ENCODE measurements around the gene CSNK1A1.
"Not testable (repeated sequence)": the region's sequence is repeated elsewhere in the genome, so short reads cannot be mapped to it uniquely, and the experiment has no call there.

The CSNK1A1 gene

DNA sequence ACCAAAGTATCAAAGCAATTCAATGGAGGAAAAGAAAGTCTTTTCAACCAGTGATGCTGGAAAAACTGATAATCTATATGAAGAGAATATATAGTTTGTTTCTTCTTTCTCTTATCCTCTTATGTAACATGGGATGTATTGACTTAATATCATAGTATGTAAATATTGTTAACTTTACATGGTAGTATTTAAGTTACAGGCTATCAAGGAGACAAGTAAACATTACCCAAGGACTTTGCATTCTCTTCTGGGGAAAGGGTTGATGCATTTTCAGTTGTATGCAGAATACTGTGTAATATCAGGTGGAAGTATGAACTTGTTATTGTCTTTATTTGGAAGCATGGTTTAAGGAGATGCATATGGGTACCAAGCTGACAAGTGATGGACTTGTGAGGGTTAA, 20.9 kb upstream of the CSNK1A1 start:
- DNase-seq, result no peak

DNA sequence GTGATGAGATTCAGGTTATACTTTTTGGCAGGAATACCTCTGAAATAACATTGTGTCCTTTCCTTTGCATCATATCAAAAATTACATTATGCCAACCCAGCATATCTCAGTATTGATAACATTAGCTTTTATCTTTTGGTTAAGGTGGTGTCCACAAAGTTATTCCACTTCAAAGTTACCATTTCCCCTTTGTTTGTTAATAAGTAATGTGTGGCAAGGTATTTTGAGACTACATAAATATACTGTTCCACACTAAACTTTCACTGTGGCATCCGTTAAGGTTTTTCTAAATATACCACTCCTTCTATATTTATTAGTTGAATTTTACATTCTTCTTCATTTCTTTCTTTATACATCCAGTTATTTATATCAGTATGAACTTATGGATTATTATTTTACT, 16.0 kb upstream of the CSNK1A1 start:
- no peak for DNase-seq

DNA sequence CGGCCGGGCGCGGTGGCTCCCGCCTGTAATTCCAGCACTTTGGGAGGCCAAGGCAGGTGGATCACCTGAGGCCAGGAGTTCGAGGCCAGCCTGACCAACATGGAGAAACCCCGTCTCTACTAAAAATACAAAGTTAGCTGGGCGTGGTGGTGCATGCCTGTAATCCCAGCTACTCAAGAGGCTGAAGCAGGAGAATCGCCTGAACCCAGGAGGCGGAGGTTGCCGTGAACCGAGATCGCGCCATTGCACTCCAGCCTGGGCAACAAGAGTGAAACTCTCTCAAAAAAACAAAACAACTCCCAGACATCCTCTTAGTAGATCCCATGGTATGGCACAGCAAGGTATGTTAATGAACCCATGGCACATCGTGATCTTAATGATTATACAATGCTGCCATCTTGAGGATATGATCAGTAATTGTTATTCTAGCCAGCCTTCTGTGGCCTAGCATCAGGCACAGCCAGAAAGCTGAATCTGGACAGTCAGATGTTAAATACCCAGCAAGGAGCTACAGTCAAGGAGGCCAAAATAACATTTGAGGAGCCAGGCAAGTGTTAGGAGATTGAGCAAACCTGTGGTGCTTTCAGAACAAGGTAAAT, 13.4 kb upstream of the CSNK1A1 start:
- peak; percentile 56 for DNase-seq

DNA sequence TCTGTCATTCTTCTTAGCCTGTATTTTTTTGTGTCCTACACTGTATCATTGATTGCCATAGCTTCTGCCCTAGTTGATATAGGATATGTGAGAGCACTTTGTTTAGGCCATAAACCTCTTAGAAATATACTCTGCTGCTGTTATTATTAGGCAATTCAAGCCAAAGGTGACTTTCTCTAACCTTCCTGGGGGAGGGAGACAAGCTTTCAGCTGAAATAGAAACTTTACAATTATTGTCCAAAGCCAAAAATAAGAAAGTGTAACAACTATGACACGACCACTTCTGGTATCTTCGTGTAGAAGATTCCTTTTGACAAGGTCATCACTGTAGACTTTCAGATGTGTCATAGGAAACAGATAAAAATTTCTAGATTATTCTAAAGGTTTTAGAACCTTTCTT, 12.2 kb upstream of the CSNK1A1 start:
- DNase-seq, result no peak

DNA sequence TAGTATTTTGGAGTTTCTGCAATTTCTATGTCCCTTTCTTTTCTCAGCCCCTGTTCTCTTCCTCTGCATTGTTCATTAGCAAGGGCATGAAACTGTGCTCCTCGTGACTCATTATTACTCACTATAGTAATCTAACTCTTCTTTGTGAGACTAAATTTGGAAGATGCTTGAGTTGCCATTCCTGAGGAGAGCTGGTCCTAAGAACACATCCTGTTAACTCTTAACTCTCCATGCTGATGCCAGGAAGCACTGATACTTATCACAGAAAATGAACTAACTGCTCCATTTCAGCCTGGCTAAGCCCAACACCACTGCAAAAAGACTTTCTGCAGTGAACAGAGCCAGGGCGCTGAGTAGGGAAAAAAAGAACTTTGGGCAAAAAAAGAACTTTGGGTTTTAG, 10.6 kb upstream of the CSNK1A1 start:
- peak; percentile 10 for DNase-seq

DNA sequence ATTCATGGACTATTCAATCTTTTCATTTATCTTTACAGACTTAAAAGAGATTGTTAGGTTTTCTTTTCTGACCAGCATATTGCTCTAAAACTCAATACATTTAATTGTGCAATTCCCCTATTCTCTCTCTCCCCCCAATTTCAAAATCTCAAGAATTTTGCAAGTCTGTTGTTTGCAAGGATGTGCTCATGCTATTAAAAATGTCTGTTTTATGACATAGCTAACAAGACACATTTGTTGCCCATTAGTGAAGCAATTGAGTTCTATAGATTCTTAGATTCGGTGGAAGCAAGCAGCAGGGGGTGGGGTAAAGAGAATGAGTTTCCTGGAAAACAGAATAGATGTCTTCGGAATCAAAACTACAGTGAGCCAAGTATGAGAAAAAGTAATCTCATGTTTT, 8.5 kb upstream of the CSNK1A1 start:
- no peak for DNase-seq

DNA sequence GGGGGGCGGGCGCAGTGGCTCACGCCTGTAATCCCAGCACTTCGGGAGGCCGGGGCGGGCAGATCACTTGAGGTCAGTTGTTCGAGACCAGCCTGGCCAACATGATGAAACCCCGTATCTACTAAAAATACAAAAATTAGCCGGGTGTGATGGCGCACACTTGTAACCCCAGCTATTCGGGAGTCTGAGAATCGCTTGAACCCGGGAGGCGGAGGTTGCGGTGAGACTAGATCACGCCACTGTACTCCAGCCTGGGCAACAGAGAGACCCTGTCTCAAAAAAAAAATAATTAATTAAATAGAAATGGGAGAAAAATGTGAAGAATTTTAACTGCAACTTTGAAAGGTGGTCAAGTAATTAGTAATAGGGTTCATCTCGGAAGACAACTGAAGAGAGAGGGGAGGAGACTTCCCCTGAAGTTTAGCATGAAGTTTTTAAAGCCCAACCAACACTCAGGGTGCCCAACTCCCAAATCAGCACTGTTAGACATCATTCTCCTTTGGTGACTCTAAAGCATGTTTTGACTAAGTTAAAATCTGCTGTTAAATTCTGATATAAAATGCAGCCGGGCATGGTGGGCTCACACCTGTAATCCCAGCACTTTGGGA, 1.4 kb upstream of the CSNK1A1 start:
- no peak for DNase-seq

DNA sequence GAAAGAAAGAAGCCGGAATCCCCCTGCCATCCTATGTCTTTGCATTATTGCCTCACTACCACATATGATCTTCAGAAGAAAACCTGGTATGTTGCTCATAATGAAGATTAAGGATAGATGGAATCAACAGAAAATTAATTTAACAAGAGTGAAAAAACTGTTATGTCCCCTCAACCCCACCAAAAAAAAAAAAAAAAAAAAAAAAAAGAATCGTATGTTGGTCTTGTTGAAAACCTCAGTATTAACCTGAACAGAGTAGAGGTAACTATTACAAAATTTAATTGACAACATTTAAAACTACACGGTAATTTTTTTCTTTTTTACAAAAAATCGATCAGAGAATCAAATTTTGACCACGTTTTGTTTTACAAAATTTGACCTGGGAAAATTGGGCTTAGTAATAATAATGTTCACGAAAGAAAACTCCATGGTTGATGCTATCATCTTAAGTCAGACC, 827 bp upstream of the CSNK1A1 start:
- no peak for DNase-seq

DNA sequence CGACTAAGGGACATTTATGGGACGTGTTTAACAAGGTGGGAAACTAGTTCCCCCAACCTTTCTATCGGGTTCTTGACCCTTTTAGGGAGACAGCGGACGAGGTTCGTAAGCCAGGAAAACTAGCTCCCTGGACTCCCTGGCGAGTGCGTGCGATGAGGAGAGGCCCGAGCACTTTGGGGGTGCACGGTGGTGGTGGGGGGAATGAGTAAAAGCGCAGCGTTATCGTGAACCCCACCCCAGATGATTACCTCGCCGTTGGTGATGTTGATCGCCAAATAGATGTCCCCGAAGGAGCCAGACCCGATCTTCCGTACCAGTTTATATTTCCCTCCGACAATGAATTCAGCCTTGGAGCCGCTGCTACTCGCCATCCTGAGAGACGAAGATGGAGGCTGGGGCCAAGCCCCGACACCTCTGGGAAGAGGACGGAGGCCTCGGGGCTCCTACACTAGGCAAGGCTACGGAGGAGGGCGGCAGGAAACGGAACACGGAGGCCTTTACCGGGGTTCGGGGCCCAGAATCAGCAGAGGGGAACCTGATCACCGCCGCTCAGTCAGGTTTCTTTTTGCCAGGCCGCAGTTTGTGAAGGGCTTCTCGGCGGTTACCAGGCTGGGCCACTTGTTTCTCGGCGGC, 529 bp downstream of the CSNK1A1 start:
- DNase-seq, result no peak

DNA sequence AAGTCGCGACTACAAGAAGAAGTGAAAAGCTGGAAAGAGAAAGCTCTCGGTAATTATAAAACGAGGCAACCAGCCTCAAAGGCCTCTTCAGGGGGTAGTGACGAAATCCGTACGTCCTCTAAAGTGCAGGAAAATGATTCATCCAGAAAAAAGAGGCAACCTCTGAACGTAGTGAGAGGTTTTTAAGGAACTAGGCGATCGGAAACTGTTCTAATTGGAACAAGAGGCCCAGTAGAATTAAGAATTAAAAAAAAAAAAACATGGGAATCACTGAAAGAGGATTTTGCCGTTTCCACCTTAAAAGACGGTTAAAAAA, 1.0 kb downstream of the CSNK1A1 start:
- no peak for DNase-seq

DNA sequence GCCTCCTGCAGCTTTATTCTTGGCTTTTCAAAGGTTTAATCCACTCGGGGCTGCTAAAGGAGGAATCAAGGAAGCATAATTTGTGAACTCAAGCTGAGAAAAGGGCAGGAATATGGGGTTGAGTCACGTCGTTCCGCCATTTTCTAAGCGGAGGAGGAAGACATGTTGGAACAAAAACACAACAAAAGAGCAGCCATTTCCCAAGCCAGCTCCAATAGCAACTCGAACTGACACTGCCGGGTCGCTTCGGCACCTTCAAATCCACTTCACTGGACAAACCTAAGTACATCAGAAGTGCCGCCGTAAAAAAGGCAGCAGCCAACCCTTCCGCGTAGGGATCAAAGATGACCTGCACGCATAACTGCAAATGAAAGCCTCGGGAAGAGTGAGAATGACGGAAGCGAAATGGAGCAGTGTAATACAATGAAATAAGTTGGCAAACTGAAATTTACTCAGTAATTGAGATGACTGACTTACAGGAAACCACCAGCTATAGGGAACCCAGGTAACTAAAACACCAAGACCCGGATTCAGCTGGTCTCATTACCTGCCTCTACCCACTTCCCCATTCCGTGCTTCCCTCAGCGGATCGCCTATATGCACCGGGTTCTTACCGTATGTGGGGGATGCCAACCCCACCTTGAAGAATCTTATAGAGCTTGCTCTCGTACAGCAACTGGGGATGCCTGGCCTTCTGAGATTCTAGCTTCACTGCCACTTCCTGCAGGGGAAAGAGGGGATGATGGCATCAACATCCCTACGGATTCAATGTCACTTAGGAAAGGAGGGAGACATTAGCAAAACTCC, 1.6 kb downstream of the CSNK1A1 start:
- DNase-seq, result peak; percentile 47

DNA sequence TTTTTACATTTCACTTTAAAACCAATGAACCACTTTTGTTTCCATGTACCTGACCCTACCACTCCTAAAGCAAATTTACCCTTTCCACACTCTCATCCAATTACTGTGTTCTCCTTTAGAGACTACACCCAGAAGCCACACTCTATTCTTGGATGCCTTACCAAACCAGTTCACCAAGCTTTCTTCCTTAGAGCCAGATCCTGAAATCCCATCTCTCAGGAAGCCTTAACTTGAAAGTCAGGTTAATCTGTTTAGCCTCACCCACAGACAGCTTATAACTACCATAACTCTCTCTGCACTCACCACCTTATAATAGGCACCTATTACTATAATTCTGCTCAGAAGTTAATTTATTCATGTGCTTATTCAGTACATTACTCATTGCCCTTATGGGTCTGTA, 4.3 kb downstream of the CSNK1A1 start:
- DNase-seq, result no peak

DNA sequence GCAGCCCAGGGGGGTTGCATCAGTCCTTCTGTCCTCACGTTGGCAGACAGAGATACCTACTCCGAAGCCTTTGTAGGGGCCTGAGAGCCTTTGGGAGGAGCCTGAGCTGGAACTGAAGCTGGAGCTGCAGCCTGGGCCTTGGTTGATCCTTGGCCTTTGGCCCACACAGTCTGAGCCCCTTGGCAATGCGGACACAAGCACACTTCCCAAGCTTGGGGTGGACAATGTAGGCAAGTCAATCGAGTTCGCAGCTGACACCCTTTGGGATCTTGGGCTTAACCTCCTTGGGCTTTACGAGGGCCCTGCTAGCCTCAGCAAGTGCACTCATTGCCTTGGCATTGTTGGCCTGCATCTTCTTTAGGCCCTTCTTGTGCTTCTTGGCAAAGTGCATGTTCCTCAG, 5.9 kb downstream of the CSNK1A1 start:
- no peak for DNase-seq

DNA sequence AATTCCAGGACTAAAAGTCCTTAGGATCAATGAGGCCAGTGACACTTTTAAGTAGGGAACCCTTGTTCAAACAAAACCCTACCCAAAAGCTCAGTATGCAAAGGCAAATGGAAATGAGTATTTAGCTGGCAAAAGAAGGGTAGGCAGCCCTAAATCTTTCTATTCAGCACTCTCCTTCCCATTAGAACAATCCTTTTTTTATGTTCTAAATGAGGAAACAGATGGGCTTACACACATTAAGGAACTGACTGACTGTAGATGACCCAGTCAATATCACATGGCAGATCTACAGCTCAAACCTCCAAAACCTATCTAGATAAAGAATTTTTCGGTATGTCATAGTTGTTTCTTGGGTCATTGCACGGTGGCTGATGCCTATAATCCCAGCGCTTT, 7.2 kb downstream of the CSNK1A1 start:
- no peak for DNase-seq

DNA sequence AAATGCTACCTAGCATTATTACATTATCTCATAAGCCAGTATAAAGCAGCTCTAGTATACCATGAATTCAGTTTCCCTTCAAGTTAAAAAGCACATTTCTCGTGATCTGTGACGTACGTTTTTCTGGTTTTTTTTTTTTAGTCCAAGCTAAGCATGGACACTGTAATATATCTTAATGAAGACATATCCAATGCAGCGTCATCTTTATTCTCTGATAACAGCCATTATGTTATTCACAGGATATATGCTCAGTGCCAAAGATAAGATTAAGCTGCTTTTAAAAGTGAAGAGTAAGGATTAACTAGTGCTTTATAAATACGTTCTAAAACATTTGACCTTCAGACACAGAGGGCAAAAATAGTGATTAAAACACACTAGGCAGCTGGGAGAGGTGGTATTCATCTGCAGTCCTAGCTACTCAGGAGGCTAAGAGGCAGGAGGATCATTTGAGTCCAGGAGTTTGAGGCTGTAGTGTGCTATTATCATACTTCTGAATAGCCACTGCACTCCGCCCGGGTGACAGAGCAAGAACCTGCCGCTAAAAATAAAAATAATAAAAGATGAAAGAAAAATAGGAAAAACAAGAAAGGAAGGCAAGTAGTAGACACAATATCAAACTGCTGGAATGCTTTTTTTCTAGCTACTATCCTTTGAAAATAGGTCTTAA, 7.7 kb downstream of the CSNK1A1 start:
- DNase-seq, result no peak

DNA sequence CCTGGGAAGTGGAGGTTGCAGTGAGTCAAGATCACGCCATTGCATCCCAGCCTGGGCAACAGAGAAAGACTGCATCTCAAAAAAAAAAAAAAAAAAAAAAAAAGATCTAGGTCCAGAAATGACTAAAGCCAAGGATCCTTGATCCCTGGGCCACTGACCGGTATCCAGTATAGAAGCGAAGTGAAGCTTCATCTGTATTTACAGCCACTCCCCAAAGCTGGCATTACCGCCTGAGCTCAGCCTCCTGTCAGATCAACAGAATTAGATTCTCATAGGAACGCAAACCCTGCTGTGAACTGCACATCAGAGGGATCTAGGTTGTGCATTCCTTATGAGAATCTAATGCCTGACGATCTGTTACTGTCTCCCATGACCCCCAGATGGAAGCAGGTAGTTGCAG, 9.3 kb downstream of the CSNK1A1 start:
- DNase-seq, result no peak

DNA sequence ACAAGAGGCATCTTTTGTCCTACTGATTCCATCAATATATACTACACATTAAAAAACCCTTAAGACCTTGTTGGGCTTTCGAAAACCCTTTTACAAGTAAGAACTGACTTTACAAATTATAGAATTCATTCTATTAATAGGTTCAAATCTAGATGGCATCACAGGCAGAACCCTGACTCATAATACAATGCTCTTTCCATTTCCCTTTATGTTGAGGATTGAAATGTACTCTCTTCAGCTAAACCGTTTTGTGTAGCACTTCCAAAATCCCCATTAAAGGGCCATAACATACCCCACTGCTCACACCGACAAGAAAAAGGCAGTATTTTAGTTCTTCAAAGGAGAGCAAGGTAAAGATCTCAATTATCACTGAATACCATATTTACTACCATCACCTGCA, 11.2 kb downstream of the CSNK1A1 start:
- DNase-seq, result no peak

DNA sequence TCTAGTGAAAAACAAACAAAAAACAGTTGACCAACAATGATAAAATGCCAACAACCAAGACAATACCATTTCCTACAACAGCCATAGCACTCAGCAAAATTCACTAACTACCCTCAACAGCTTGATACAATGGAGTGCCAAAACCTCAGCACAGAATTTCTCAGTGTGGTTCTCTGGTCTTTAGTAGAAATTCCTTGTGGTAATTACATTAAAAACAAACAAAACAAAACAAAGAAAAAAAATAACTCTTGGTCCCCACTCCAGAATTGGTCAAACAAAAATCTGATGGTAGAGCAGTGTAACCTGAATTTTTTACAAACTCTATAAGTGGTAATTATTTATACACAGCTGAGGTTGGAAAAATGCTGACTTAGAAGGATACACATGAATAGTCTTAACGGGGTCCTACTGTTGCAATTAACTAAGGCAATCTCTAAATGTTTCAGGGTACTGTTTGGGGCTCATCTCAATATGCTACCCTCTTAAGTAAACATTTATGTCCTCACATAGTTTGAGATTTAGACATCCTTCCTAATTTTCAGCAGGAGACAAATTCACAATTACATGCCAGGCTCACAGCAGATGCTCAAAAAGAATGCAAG, 13.8 kb downstream of the CSNK1A1 start:
- no peak for DNase-seq

DNA sequence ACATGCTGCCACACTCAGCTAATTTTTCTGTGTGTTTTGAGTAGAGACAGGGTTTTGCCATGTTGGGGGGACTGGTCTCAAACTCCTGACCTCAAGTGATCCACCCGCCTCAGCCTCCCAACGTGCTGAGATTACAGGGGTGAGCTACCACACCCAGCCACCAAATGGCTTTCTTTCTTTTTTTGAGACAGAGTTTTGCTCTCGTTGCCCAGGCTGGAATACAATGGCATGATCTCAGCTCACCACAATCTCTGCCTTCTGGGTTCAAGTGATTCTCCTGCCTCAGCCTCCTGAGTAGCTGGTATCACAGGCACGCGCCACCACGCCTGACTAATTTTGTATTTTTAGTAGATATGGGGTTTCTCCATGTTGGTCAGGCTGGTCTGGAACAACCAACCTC, 15.5 kb downstream of the CSNK1A1 start:
- DNase-seq, result not testable (repeated sequence)

DNA sequence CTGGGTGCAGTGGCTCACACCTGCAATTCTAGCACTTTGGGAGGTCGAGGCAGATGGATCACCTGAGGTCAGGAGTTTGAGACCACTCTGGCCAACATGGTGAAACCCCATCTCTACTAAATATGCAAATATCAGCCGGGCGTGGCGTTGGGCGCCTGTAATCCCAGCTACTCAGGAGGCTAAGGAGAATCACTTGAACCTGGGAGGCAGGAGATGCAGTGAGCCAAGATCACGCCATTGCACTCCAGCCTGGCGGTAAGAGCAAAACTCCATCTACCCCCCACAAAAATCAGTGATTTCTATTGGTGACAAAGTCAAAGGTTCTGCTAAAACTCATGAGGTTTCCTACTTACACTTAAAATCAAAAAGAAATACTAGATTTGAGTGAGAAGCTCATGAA, 18.8 kb downstream of the CSNK1A1 start:
- no peak for DNase-seq

DNA sequence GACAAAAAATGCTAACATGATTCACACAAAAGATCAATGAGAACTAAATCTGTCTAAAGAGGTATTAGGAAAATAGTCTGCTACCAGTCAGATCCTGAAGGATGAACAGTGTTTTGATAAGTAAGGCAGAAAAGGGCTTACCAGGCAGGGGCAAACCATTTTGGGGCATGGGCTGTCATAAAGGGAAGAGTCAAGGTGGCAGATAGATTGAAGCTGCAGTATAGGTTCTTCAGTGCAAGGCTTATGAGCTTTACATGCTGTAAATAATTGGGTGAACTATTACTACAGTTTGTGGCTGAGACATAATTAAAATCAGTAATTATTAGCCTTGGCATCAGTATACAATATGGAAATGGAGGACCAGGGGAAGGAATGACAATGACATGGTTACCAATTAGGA, 21.8 kb downstream of the CSNK1A1 start:
- no peak for DNase-seq

DNA sequence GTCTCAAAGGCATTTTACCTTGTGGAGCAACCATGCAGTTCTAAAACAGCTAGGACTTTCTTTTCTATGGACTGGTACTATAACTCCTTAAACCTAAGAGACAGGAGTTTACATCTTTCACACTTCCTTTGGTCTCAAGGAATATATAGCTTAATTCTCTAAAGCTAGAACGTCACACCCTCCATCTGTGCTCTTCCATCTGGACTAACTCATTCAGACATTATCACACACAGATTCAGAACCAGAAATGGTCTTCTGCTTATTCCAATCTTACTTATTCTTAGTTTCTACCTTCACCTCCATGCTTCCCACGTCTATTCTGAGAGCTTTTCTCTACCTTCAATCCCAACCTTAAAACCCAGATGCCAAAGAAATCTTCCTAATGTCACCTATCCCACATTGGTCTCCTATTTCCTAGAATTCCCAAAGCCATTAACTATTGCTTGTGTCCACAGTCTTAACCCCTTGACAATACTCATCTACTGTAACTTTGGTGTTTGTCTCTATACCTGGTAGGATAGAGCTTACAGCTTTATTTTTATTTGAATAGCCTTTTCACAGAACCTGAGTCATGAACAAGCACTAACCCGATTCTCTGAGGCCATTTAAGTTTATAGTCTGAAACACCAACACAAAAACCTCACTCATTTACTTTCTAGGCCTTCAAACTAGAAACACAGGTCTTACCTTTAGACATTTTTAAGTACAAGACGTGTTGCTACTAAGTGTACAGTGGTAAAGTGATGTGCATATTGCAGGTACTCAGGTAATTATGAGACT, 22.8 kb downstream of the CSNK1A1 start:
- DNase-seq, result no peak
